HEK293 (cell line): ENCODE results near the gene DEPDC5.

ENCODE experiments used
- CTCF ChIA-PET: fragments of 350-600 bp; formaldehyde crosslinking; extraction: SDS; loops from one replicate; lab custom pipeline; 2021; ENCODE audit warnings: antibody characterized with exemption; lab: Yijun Ruan, JAX
- POLR2A ChIA-PET: fragments of 300-600 bp; formaldehyde crosslinking; extraction: SDS; loops from one replicate; lab custom pipeline; 2020; ENCODE audit warnings: antibody characterized with exemption, inconsistent platforms; lab: Yijun Ruan, JAX
- H3K27ac ChIP-seq: fragments of 200-500 bp; sonication (Bioruptor generic); 2 replicates; pipeline ENCODE4 v1.5.1; 2014; ENCODE audit warnings: low read depth, low read length, control low read depth, inconsistent platforms; ENCODE audit errors: extremely low read depth
- H3K36me3 ChIP-seq, 2 experiments: fragments of 200-500 bp in 1 of 2; sonication (Bioruptor generic) in 1 of 2; 1 replicate in 1 of 2; 2 replicates in 1 of 2; pipeline ENCODE4 v1.5.1; 2014 to 2017; ENCODE audit warnings: inconsistent platforms in 2 of 2, low read length in 2 of 2; ENCODE audit not compliant: control insufficient read depth in 2 of 2, insufficient read depth in 1 of 2
- H3K4me1 ChIP-seq: fragments of 200-500 bp; sonication (Bioruptor generic); 2 replicates; pipeline ENCODE4 v1.5.1; 2014; ENCODE audit warnings: mild to moderate bottlenecking, low read length, inconsistent platforms; ENCODE audit not compliant: control insufficient read depth, insufficient read depth
- H3K4me3 ChIP-seq: 2 replicates; pipeline ENCODE4 v1.5.1; 2011; ENCODE audit warnings: low read depth, mild to moderate bottlenecking, control low read depth, low read length, moderate library complexity
- H3K9me3 ChIP-seq: fragments of 200-500 bp; sonication (Bioruptor generic); 2 replicates; pipeline ENCODE4 v1.5.1; 2014; ENCODE audit warnings: low read depth, low read length, inconsistent platforms; ENCODE audit not compliant: control insufficient read depth, insufficient read depth
- EGR2 ChIP-seq: fragments of 450-650 bp; formaldehyde crosslinking; IDR thresholded peaks from 2 replicates; pipeline ENCODE4 v1.5.1; 2016; ENCODE audit warnings: low read depth, missing biosample characterization, missing genetic modification characterization
- GLIS1 ChIP-seq: fragments of 450-650 bp; formaldehyde crosslinking; IDR thresholded peaks from 2 replicates; pipeline ENCODE4 v1.5.1; 2016; ENCODE audit warnings: missing biosample characterization, missing genetic modification characterization
- KLF1 ChIP-seq: fragments of 450-650 bp; formaldehyde crosslinking; IDR thresholded peaks from 2 replicates; pipeline ENCODE4 v1.5.1; 2016; ENCODE audit warnings: missing biosample characterization, missing genetic modification characterization
- MEIS1 ChIP-seq: sonication (generic); formaldehyde crosslinking; IDR thresholded peaks from 2 replicates; pipeline ENCODE4 v1.8.1; 2022; ENCODE audit warnings: missing genetic modification reagents, mild to moderate bottlenecking, borderline replicate concordance
- ZBTB17 ChIP-seq: fragments of 450-650 bp; formaldehyde crosslinking; IDR thresholded peaks from 2 replicates; pipeline ENCODE4 v1.5.1; 2016; ENCODE audit warnings: missing biosample characterization, missing genetic modification characterization
- ZFP37 ChIP-seq: fragments of 450-650 bp; formaldehyde crosslinking; IDR thresholded peaks from 2 replicates; pipeline ENCODE4 v1.5.1; 2016; ENCODE audit warnings: missing biosample characterization, missing genetic modification characterization
- ZNF112 ChIP-seq: fragments of 450-650 bp; formaldehyde crosslinking; IDR thresholded peaks from 2 replicates; pipeline ENCODE4 v1.5.0; 2017; ENCODE audit warnings: missing biosample characterization, missing genetic modification characterization
- ZNF366 ChIP-seq: fragments of 450-650 bp; formaldehyde crosslinking; conservative IDR thresholded peaks from 2 replicates; pipeline ENCODE4 v1.5.1; 2016; ENCODE audit warnings: missing biosample characterization, missing genetic modification characterization
- ZNF510 ChIP-seq: fragments of 450-650 bp; formaldehyde crosslinking; IDR thresholded peaks from 2 replicates; pipeline ENCODE4 v1.5.1; 2018; ENCODE audit warnings: mild to moderate bottlenecking, missing genetic modification characterization, missing biosample characterization; ENCODE audit not compliant: insufficient replicate concordance
- ZNF529 ChIP-seq: fragments of 450-650 bp; formaldehyde crosslinking; IDR thresholded peaks from 2 replicates; pipeline ENCODE4 v1.5.1; 2017; ENCODE audit warnings: missing genetic modification characterization, missing biosample characterization; ENCODE audit not compliant: insufficient replicate concordance
- ZNF623 ChIP-seq: fragments of 450-650 bp; formaldehyde crosslinking; IDR thresholded peaks from 2 replicates; pipeline ENCODE4 v1.5.1; 2016; ENCODE audit warnings: missing biosample characterization, missing genetic modification characterization
- ZNF629 ChIP-seq: fragments of 450-650 bp; formaldehyde crosslinking; IDR thresholded peaks from 2 replicates; pipeline ENCODE4 v1.5.1; 2017; ENCODE audit warnings: missing biosample characterization, missing genetic modification characterization
- ZNF645 ChIP-seq: fragments of 450-650 bp; formaldehyde crosslinking; IDR thresholded peaks from 2 replicates; pipeline ENCODE4; 2016; ENCODE audit warnings: missing biosample characterization, missing genetic modification characterization
- ZNF664 ChIP-seq: fragments of 450-650 bp; formaldehyde crosslinking; IDR thresholded peaks from 2 replicates; pipeline ENCODE4 v1.5.1; 2016; ENCODE audit warnings: missing biosample characterization, missing genetic modification characterization
- ZNF677 ChIP-seq: fragments of 450-650 bp; IDR thresholded peaks from 2 replicates; pipeline ENCODE4 v1.5.0; 2018; ENCODE audit warnings: missing biosample characterization, mild to moderate bottlenecking, missing genetic modification characterization, moderate library complexity
- ZNF830 ChIP-seq: fragments of 450-650 bp; IDR thresholded peaks from 2 replicates; pipeline ENCODE4 v1.5.0; 2018; ENCODE audit warnings: missing biosample characterization, missing genetic modification characterization, low read depth, mild to moderate bottlenecking, moderate library complexity
- TF ChIP-seq, protein P1 (sequence below): fragments of 450-650 bp; IDR thresholded peaks from 2 replicates; pipeline ENCODE4 v1.5.1; 2018; ENCODE audit warnings: missing biosample characterization, missing genetic modification characterization
- TF ChIP-seq, protein P2 (sequence below): fragments of 450-650 bp; formaldehyde crosslinking; IDR thresholded peaks from 2 replicates; pipeline ENCODE4 v1.5.1; 2016; ENCODE audit warnings: missing biosample characterization, missing genetic modification characterization
- TF ChIP-seq, protein P3 (sequence below): fragments of 450-650 bp; formaldehyde crosslinking; IDR thresholded peaks from 2 replicates; pipeline ENCODE4 v1.5.1; 2016; ENCODE audit warnings: missing biosample characterization, missing genetic modification characterization

DEPDC5 gene

GRCh38 chr22:31923136-31923535 lies 169.3 kb downstream of the DEPDC5 start:
- TF ChIP-seq EGR2 (tag by site-specific recombination) (no peak), ZNF112 (tag by site-specific recombination) (no peak), ZNF645 (tag by site-specific recombination) (no peak), ZNF830 (no peak), GLIS1 (tag by site-specific recombination) (no peak), ZNF629 (tag by site-specific recombination) (no peak), ZNF677 (no peak), ZFP37 (no peak), ZNF529 (tag by site-specific recombination) (no peak), ZNF664 (tag by site-specific recombination) (no peak), MEIS1 (CRISPR knock-in tag) (no peak)
- TF ChIP-seq, protein P1, sequence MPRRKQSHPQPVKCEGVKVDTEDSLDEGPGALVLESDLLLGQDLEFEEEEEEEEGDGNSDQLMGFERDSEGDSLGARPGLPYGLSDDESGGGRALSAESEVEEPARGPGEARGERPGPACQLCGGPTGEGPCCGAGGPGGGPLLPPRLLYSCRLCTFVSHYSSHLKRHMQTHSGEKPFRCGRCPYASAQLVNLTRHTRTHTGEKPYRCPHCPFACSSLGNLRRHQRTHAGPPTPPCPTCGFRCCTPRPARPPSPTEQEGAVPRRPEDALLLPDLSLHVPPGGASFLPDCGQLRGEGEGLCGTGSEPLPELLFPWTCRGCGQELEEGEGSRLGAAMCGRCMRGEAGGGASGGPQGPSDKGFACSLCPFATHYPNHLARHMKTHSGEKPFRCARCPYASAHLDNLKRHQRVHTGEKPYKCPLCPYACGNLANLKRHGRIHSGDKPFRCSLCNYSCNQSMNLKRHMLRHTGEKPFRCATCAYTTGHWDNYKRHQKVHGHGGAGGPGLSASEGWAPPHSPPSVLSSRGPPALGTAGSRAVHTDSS (tag by site-specific recombination) = no peak
- TF ChIP-seq, all 188 proteins: peak for 0
- H3K9me3 ChIP-seq = no peaks in the 10 kb centered on the region
- no peak overlapping the region for H3K27ac ChIP-seq
- H3K36me3 ChIP-seq = no peaks in the 10 kb centered on the region
- POLR2A ChIA-PET = no interaction called here
- no peaks in the 10 kb centered on the region for H3K4me1 ChIP-seq
- CTCF ChIA-PET = no interaction called here
- no peak overlapping the region for H3K4me3 ChIP-seq

DNA sequence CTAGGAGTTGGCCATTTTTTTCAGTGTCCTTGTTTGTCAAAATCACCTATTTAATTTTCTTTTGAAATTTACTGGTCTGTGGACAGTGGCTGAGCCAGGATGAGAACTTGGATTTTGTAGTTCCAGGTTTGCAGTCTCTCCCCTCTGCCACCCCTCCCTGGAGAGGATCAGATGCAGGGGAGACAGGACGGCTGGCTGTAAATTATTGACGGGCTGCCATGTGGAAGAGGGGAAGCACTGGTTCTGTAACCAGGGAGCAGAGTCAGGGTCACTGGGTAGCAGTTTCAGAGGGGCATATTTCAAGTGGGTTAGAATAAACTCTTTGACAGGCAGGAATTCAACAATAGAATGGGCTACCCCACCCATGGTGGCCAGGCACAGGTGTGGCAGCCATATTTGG lies 169.9 kb downstream of the DEPDC5 start:
- CTCF ChIA-PET = no interaction called here
- TF ChIP-seq ZNF623 (no peak), ZNF510 (tag by site-specific recombination) (no peak), KLF1 (tag by site-specific recombination) (no peak)
- H3K27ac ChIP-seq = no peak overlapping the region
- no peaks in the 10 kb centered on the region for H3K4me1 ChIP-seq
- POLR2A ChIA-PET = no interaction called here
- no peaks in the 10 kb centered on the region for H3K36me3 ChIP-seq
- H3K9me3 ChIP-seq = no peaks in the 10 kb centered on the region
- H3K4me3 ChIP-seq = no peak overlapping the region

DNA sequence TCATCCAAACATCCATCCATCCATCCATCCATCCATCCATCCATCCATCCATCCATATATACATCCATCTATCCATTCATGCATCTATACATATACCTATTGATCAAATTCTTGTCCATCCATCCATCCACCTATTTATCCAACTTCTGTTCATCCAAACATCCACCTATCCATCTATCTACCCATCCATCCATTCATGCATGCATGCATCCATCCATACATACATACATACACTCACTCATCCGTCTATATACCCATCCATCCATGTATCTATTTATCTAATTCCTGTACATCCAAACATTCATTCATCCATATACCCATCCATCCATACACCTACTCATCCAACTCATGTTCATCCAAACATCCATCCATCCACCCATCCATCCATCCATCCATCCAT lies 171.2 kb downstream of the DEPDC5 start:
- ChIA-PET POLR2A (no interaction called here), CTCF (no interaction called here)
- TF ChIP-seq, protein P2, sequence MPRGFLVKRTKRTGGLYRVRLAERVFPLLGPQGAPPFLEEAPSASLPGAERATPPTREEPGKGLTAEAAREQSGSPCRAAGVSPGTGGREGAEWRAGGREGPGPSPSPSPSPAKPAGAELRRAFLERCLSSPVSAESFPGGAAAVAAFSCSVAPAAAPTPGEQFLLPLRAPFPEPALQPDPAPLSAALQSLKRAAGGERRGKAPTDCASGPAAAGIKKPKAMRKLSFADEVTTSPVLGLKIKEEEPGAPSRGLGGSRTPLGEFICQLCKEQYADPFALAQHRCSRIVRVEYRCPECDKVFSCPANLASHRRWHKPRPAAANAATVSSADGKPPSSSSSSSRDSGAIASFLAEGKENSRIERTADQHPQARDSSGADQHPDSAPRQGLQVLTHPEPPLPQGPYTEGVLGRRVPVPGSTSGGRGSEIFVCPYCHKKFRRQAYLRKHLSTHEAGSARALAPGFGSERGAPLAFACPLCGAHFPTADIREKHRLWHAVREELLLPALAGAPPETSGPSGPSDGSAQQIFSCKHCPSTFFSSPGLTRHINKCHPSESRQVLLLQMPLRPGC (tag by site-specific recombination) = no peak
- TF ChIP-seq ZNF366 (tag by site-specific recombination) = peak; percentile 94
- TF ChIP-seq, protein P3, sequence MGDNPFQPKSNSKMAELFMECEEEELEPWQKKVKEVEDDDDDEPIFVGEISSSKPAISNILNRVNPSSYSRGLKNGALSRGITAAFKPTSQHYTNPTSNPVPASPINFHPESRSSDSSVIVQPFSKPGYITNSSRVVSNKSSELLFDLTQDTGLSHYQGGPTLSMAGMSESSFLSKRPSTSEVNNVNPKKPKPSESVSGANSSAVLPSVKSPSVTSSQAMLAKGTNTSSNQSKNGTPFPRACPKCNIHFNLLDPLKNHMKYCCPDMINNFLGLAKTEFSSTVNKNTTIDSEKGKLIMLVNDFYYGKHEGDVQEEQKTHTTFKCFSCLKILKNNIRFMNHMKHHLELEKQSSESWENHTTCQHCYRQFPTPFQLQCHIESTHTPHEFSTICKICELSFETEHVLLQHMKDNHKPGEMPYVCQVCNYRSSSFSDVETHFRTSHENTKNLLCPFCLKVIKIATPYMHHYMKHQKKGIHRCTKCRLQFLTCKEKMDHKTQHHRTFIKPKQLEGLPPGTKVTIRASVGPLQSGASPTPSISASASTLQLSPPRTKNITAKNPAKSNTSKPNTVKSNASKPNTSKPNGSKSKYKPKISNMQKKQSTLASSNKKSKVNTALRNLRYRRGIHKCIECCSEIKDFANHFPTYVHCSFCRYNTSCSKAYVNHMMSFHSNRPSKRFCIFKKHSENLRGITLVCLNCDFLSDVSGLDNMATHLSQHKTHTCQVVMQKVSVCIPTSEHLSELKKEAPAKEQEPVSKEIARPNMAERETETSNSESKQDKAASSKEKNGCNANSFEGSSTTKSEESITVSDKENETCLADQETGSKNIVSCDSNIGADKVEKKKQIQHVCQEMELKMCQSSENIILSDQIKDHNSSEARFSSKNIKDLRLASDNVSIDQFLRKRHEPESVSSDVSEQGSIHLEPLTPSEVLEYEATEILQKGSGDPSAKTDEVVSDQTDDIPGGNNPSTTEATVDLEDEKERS (tag by site-specific recombination) = no peak
- peak; percentile 65 for TF ChIP-seq ZBTB17 (tag by site-specific recombination)

More for the DNA sequence above, 171.2 kb downstream of the DEPDC5 start:
- H3K9me3 ChIP-seq = no peaks in the 10 kb centered on the region
- no peaks in the 10 kb centered on the region for H3K36me3 ChIP-seq
- no peak overlapping the region for H3K4me3 ChIP-seq
- no peaks in the 10 kb centered on the region for H3K4me1 ChIP-seq
- H3K27ac ChIP-seq = no peak overlapping the region
